NCI-H187 treated with DMSO at 0.1 percent for 48 hours (cell line): Measurements from ENCODE around the gene ZDHHC14.

Experiments used
- DNase-seq: peaks from one replicate; lab custom pipeline; 2025; lab: John Stamatoyannopoulos, UW

Gene ZDHHC14

GRCh38 chr6:157493173-157493572, 112.2 kb downstream of the ZDHHC14 start:
- no peak for DNase-seq

- no peak for DNase-seq
Measured at GRCh38 chr6:157493576-157493975, 112.6 kb downstream of the ZDHHC14 start.

GRCh38 chr6:157494132-157494710, 113.2 kb downstream of the ZDHHC14 start:
- no peak for DNase-seq

GRCh38 chr6:157496534-157497095, 115.6 kb downstream of the ZDHHC14 start:
- DNase-seq = no peak

- DNase-seq = no peak
Measured at GRCh38 chr6:157497579-157497978, 116.6 kb downstream of the ZDHHC14 start.

DNA sequence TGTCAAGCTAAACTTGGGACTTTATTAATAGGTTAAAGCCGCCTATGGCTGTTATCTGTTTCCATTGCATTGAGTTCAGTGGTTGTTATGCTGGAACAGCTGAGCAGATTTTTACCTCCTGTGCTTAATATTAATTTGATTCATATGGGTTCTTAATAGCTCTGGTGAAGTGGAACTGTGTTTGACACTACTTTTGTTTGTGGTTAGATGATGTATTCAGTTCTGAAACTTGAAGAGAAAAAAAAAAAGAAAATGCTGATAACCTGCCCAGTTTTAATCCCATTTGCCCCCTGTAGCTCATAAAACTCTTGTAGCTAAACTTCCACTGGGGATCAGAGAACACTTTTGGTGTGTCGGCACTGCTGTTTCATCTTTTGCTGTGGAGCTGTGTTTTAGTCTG, 117.8 kb downstream of the ZDHHC14 start:
- no peak for DNase-seq

DNA sequence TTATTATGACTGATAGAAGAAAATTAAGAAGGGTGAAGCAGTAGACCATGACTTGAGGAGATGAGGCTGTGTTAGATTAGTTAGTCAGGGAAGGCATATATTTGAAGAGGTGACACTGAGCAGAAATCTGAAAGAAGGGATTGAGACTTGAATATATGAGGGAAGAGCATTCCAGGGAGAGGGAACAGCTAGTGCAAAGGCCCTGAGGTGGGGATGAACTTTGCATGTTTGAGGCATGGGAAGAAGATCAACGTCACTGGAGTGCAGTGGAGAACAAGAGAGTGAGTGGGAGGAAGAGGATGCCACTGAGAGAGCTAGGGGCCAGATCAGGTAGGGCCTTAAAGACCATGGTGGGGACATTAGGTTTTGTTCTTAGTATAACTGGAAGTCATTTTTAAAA, 119.0 kb downstream of the ZDHHC14 start:
- no peak for DNase-seq

DNA sequence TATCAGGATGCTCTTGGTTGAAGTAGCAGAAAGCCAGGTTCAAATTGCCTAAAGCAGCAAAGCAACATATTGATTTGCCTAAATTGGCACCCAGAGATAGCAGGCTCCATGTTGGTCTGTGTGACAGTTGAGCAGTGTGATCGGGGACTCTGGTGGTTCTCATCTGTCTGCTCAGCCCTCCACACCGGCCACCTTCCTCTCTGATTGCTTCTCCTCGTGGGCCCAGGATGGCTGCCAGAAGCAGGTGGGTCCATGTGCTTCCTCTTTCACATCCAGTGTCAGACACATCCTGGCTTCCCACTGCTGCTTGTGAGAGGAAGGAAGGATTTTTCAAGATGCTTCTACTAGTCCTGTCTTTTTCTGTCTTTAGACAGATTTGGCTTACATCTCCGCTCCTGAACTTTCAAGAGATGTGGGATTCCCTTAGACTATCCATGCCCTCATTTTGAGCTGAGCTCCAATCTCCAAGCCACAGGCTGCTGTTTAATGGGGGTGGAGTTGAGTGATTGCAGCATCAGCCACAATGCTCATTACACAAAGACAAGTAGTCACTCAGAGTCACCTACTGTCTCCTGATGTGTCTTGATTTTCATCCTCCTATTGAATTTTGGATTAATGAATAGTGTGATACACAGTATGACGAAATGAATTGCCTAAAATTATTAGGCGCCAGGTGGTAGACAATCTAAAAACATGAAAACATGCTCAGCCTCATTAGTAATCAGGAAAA, 122.2 kb downstream of the ZDHHC14 start:
- no peak for DNase-seq

DNA sequence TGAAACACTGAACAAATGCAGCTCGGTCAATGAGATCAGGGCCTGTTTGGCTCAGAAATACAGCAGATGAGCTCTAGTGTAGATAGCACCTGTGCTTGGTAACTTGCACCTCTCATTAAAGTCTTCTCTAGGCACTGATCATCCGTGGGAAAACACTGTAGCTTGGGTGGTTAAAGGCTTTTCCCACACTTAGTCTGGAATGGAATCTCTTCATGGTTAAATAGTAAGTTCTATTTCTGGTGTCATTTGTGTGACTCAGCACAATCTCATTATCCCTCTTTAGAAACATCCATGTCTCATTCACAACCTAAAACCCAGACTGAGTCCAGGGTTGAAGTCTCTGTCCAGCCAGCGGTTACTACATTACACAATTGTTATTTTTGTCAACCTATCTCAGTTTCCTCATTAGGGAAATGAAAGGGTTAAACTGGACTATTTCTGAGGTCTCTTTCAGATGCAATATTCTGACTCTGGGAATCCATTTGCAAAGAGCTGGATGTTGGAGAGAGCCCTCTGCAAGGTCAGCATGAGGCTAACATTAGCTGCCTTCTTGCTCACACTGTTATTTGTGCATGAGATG, 125.0 kb downstream of the ZDHHC14 start:
- no peak for DNase-seq

- DNase-seq = no peak
Measured at GRCh38 chr6:157510323-157511188, 129.6 kb downstream of the ZDHHC14 start.

GRCh38 chr6:157511682-157512381, 130.8 kb downstream of the ZDHHC14 start:
- peak; percentile 51 for DNase-seq

GRCh38 chr6:157512382-157512682, 131.3 kb downstream of the ZDHHC14 start:
- DNase-seq = no peak

DNA sequence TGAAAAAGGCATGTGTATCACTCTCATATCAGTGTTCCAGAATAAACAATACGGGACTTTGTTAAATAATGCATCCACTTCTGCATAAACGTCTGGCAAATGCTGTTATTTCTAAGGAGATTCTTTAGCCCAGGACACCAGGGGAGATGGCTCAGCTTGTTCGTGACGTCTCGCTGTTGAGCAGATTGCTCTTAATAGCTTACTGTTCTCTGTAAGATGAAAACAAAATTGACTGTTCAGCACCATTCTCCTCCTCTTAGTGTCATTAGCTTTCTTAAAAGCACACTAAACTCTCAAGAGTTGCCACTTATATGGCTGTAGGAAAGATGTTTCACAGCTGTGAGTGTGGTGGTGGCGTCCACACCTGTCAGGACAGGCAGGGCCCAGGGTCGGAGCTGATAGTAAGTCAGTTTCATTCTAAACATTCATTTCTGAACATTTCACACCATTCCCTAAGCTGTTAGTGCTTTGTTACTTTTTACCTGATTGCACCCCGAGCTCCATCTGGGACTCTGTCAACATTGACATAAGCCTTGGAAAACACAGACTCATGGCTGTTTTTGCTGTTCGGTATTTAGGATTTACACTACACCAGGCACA, 132.1 kb downstream of the ZDHHC14 start:
- peak; percentile 77 for DNase-seq

DNA sequence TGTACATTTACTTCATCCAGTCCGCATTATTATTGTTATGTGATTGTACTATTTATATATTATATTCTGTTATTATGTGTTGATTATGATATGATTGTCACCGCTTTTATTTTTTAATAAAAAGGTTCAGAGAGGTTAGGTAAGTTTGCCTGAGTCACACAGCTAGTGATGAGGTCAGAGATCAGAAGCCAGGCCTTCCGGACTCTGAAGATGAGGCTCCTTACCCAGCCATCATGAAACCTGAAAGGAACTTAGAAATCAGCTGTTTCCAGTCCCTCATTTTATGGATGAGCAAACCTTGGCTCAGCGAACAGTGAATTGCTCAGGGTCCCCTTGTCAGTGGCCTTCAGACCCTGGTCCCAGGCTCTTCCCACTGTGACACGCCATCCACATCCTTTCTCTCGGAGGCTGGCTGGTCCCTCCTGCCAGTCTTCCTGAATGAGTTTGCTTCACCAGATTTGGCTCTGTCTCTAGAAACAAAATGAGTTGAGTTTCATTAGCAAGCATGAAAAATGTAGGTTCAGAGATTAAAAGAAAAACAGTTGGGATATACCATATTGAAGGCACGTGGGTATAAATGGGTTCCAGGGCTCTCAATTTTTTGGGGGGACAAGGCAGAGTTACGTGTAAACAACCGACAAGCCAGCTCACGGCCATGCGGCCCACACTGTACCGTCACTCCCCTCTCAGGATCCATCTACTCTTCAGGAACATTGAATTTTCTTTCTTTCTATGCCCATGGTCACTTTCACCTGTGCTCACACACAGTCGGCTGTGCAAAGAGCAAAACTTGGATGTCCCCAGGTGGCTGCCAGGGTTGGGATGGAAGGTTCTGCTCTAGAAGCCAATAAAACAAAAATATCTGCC, 132.9 kb downstream of the ZDHHC14 start:
- no peak for DNase-seq

DNA sequence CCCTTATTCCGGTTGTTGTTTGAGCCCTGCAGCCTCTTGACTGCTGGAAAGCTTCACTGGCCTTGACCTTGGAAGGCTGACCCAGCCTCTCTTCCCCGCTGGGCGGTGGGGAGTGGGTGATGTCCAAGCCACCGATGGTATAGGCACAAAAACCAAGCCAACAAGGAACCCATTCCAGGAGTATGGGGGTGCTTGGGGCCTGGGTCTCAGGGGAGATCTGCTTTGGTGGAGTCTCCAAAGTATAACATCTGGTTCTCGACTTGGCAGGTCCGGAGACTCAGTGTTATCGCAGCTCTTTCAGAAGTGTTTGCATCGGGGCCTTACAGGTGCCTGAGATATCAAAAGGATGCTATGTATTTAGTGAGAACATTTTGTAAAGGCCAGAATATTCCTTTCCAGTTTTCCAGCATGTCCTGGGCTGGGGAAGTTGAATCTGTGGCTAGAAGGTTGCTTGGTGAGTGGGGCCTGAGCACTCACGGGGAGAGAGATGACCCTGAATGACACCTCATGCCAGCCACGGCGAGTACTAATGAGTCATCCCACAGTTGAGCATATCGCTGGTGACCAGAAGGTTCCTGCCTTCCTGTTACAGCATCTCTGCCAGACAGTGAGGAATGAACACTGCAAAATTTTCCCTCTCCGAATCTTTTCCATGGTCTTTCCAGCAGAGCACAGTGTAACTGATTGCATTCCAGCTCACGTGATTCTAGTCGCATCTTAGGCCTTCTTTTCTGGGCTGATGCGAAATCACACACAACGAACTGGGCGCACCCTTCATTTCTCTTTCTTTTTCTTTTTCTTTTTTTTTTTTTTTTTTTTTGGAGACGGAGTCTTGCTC, 133.9 kb downstream of the ZDHHC14 start:
- DNase-seq = no peak

DNA sequence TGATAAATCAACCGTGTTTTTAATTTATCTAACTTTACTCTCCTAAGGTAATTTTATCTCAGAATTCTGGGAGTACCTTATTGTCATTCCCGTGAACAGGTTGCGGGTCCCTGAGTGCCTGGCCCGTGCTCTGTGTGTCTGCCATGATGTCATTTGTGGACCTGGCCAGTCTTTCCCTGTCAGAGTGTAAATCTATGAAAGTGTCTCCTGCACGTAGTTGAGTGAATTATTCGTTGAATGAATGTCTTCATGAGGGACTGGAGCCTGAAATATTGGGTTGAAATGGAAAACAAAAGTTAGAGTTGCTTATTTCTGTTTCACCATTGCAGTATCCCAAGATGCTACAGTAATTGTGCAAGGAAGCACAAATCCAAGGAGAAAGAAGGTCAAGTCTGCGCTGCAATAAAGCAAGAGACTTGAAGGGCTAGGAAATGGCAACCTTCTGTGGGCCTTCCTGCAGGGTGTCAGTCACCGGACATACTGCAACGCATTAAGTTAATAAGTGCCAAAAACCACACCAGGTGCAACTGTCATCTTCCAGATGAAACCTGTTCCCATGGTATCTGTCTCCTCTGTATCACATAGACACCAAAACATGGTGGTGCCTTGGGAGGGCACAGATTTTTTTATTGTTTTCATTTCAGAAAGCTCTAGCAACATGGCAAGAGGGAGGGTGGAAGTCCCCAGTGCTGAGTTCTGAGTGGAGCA, 135.5 kb downstream of the ZDHHC14 start:
- DNase-seq = no peak

- no peak for DNase-seq
Measured at GRCh38 chr6:157517601-157518359, 136.8 kb downstream of the ZDHHC14 start.
